Stimulated activated CD8-positive, alpha-beta memory T cell treated with anti-CD3 and anti-CD28 coated beads, Interleukin-15, amount 100 ng/mL, for 48 hours (primary cell): Measurements from ENCODE around the gene MED31.
"Not testable (repeated sequence)": the region's sequence is repeated elsewhere in the genome, so short reads cannot be mapped to it uniquely, and the experiment has no call there.

Experiments
- DNase-seq, 2 donors: peaks; one replicate each; pipeline ENCODE4 v3.0.0-alpha.2; 2020; ENCODE audit warnings: low read depth in 2 of 2

Gene MED31

GRCh38 chr17:6651354-6651918 is at the start of gene MED31, which contains the start of gene C17orf100:
Gene MED31 (minus strand): TSS chr17:6651605. CDS start chr17:6651528, 77 bp downstream.
Gene C17orf100 (plus strand): TSS chr17:6651762. CDS start chr17:6651914, 152 bp downstream.
- peak; percentile 92 to 93 for DNase-seq

GRCh38 chr17:6700948-6701307 is 49.5 kb upstream of the MED31 start:
- DNase-seq, result no peak

GRCh38 chr17:6699997-6700947 is 48.9 kb upstream of the MED31 start:
- no peak for DNase-seq

DNA sequence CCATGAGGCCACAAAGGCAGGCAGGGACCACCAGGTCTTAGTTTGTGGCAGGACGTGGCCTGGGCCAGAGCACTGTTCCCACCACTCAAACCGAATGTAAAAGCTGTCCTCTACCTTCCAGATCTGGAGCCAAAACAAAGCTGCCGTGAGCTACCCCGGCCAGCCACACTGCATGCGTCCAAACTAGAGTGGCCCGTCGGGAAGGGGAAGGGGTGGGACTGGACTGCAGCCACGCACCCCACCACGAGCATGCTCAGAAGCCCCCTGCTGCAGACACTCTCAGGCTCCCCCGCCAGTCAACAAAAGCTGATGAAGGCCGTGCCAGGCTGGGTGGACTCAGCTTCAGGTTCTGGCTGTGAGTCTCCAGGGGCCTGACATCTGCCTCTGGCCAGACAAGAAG is 46.6 kb upstream of the MED31 start:
- no peak for DNase-seq

DNA sequence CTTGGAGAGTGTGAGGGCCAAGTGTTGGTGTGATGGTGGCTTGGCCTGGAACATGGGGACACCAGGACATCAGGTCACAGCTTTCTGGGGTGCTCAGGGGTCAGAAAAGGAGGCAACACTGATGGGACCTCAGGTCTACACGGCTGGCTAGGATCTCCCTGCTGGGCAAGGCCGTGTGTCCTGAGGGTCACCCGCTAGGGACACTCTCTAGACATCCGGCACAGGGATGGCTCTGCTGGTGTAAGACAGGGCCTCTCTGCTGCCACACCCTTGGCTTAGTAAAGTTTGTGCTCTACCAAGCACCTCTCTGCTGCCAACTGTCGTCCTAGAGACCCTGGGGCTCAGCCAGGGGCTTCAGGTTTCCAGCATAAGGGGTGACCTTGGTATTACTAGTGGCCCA is 45.5 kb upstream of the MED31 start:
- DNase-seq, result no peak

DNA sequence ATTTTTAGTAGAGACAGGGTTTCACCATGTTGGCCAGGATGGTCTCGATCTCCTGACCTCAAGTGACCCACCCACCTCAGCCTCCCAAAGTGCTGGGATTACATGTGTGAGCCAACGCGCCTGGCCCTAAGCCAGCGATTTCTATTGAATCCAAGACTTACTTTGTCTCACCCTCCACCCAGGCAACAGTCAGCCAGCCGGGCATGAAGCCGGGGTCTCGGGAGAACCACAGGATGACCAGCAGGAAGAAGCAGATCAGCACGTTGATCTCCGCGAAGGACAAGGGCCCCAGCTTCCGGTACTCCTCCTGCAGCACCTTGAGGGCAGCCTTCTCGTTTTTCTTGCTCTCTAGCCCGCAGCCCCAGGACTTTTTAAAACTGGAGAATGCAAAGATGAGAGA is 44.2 kb upstream of the MED31 start:
- no peak for DNase-seq

- no peak for DNase-seq
Measured at GRCh38 chr17:6695051-6695450, 43.6 kb upstream of the MED31 start.

DNA sequence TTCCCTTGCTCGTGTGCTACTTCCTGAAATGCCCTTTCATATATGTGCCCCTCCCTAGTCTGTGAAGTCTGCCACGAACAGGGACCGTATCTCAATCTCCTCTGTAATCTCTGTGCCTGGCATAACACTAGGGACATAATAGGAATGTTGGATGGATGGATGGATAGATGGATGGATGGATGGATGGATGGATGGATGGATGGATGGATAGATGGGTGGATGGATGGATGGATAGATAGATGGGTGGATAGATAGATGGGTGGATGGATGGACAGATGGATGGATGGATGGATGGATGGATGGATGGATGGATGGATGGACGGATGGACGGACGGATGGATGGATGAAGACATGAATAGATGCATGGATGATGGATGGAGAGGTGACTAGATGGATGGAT is 40.6 kb upstream of the MED31 start:
- not testable (repeated sequence) for DNase-seq

DNA sequence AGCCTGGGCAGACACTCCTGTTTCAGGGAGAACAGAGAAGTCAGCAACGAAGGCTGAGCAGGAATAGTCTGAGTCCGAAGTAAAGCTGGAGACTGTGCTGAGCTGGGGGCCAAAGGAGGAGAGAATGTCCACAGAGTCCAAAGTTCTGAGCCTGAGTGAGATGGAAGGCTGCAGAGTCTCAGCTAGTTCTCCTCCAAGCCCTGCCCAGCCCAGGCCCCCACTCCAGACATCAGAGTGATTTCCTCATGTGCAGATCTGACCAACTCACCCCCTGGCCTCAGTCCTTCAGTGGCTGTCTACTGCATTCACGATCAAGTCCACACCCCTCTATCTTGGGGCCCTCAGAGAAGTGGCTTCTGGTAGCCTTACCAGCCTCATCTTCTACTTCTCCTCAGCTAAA is 40.1 kb upstream of the MED31 start:
- no peak for DNase-seq

DNA sequence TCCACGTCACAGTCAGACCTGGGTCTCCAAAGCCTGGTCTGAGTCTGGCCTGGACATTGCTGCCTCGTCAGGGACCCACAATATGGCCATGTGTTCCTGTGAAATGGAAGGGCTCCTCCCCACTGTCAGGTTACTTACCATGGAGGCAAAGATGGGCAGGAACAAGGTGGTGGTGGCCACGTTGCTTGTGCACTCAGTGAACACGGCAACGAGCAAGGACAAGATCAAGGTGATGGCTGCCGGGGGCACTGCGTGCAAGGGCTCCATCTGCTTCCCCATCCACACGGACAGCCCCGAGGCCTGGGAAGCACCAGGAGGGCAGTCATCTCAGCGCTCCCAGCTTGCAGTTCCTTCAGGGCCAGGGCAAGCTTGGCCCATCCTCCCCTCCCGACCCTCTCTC is 39.2 kb upstream of the MED31 start:
- DNase-seq, result no peak

DNA sequence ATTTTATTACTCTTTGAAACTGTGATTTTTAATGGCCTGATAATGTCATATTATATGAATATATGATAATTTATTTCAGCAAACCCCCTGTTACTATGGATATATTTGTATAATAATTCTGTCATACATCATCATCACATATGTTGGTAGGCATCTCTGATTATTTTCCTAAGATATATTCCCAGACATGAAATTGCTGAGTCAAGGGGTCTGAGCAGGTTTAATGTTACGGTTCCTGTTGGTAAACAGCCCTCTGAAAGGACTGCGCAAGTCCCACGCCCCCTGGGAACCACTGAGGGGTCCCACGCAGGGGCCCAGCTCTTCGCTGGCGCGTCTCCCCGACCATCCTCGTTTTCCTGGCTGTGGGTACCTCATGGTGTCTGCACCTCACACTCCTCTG is 37.5 kb upstream of the MED31 start:
- no peak for DNase-seq

DNA sequence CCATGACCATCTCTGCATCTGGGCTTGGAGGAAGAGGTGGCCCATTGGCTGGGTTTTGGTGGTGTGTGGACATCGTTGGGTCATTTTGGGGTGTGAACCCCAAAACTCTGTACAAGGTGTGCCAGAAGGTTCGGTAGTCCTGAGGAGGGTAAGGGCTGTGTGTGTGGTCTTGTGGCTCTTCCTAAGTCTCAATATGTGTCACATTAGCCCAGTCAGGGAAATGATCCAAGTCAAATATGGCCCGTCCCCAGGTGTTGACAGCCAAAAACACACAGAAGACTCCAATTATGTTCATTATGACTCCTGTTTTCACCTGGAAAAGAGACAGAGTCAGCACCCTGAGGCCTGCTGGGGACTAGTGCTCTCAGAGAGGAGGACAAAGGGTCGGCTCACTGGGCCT is 34.6 kb upstream of the MED31 start:
- no peak for DNase-seq

DNA sequence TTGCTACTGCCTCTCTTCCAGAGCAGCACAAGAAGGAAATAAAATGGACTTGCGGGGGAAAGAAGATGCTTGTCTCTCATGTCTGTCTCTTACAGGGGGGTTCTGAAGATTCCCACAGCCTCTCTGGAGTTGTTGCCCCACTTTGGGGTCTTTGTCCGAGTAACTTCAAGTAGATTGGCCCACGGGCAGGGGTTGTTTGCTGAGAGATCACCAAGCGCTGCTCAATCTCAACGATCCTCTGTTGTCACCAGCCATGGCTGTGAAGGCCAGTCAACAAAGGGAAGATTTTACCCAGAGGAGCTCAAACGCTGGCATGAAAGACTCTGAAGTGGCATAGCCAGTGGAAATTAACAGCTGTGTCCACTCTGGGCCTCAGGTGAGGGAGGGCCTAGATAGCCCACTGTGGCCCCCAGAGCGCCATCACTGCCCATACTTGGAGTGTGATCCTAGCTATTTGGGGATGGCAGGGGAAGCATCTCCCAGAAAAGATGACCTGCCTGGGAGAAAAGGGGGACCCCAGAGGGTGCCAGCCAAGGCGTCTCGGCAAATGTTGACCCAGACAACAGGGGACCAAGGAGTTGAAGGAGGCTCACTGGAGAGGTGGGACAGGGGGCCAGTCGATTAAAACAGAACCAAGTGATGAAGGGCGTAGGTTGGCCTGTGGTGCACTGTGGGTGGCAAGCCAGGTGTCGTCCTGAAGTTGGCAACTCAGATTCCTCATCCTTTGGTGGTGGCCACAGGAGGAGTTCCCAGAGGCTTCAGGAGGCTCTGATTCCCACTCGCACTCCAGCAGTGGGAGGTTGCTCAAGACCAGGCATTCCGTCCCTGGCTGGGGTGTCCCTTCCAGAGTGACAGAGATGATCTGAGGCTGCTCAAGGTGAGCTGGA is 33.7 kb upstream of the MED31 start:
- DNase-seq, result no peak

DNA sequence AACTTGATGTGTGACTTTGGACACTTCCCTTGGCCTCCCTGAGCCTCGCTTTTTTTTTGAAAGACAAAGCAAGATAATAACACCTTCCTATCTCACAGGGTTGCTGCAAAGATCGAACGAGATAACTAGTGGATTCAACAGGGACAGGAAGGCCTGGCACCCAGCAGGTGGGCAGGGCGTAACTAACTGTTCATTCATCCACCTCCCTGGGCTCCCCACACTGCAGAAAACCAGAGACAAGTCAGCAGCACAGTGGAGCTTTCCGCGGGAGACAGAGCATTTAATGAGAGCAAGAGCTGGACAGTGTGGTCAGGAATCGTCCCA is 33.0 kb upstream of the MED31 start:
- no peak for DNase-seq

DNA sequence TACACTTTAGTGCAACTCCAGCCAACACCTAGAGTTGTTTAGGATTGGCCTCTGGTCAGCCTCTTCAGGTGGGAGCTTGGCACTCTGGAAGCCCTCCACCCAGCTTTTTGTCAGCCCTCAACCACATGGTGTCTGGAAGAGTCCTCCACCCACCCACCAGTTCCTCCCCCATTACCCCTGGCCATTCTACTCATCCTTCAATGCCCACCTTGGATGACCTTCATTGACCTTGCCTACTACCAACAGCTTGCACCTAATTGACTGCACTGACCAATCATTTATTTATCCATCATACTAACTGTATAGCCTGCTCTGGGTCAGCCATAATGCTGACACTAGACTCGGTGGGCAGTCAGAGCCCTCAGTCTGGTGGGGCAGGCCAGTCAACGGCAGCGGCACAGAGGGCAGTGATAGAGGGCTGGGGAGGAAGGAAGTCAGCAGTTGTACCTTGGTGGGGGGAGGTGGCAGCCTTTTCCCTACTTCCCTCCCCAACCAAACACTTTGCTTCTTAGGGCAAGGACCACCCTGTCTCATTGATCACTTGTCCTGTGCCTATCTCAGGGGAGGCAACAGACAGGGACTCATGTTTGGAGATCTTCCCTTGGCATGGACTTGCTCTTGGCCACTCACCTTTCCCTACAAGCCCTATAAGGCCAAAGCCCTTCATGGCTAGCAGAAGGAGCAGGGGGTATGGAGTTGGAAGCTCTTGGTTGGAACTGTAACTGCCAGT is 32.5 kb upstream of the MED31 start:
- no peak for DNase-seq

DNA sequence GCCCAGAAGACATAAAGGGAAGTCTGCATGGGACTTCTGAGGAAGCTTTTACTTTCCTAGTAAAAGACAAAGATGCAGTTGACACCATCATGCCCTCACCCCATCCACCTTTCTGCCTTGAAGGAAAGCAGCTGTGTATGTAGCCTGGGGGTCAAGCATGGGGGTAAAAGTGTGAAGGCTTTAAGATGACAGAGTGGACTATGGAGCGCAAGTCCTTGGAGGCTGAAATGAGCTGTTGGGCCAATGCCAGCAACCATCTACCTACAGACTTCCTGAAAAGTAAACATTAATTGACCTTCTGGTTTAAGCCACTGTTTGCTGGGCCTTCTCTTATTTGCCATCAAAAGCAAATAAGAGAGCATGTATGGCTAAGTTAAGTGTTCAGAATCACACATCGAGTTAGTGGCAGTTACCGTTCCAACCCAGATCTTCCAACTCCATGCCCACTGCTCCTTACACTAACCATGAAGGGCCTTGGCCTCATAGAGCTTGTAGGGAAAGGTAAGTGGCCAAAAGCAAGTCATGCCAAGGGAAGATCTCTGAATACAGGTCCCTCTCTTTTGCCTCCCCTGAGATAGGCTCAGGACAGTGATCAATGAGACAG is 31.8 kb upstream of the MED31 start:
- DNase-seq, result no peak

GRCh38 chr17:6682339-6682738 is 30.9 kb upstream of the MED31 start:
- DNase-seq, result no peak

DNA sequence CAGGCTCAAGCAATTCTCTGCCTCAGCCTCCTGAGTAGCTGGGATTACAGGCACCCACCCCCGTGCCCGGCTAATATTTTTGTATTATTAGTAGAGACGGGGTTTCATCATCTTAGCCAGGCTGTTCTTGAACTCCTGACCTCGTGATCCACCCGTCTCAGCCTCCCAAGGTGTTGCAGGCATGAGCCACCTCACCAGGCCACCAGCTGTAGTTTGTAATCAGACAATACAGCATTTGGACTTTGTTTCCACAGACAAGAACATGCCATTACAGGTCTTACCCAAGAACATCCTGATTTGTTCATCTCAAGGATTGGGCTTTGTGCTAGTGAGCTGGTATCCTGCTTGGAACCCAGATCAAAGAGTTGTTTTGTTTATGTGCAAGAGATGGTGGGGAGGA is 30.3 kb upstream of the MED31 start:
- no peak for DNase-seq

DNA sequence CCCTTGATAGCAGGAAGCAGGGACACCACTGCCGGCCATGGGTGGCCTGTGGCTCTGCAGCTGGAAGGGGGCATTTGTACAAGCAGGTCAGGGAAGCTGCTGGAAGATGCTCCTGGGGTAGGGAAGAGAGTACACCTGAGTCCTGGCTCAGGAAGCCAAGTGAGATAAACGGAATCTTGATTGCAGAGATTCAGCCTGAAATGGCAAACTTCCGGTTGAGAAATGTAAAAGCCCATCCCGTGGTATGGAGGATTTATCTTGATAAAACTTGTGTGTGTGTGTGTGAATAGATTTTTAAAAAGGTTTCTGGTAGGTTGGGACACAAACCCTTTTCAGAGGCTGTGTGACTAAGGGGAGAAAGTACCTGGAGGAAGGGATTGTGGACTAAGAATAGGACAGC is 29.8 kb upstream of the MED31 start:
- DNase-seq, result no peak

GRCh38 chr17:6679241-6679640 is 27.8 kb upstream of the MED31 start:
- no peak for DNase-seq

- no peak for DNase-seq
Measured at GRCh38 chr17:6677946-6678345, 26.5 kb upstream of the MED31 start.
